ENCODE results near the gene TRIM4.

TRIM4 gene

DNA sequence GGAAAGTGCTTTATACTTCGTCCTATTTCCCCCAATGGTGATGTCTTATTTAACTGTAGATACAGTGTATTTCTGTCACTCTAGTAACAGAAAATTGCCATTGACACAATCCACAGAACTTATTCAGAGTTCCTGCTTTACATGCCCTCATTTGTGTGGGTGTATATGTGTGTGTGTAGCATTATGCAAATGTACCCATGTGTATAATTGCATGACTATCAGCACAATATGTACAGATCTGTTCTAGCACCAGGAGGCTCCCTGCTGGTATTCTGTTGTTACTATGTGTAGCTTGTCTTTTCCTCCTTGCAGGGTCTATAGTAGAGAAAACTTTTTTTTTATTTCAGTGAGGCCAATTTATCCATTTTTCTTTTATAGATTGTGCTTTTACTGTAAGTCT is 75.0 kb downstream of the TRIM4 start:
- Histone ChIP-seq H3K4me1 (no peaks in the 10 kb centered on the region), H3K79me2 (no peaks in the 10 kb centered on the region), H2AFZ (no peak overlapping the region), H3K4me3 (ENCODE audit: low read depth, low read length) (no peak overlapping the region), H3K4me2 (ENCODE audit: low read length) (no peak overlapping the region), H3K27me3 (ENCODE audit: control insufficient read depth, insufficient read depth, low read length) (no peaks in the 10 kb centered on the region), H3K36me3 (ENCODE audit: control insufficient read depth, insufficient read depth, low read length) (no peaks in the 10 kb centered on the region), H3K27ac (no peak overlapping the region), H3K9me3 (ENCODE audit: control insufficient read depth, low read length) (no peaks in the 10 kb centered on the region), H3K9ac (no peak overlapping the region)
- TF ChIP-seq, protein P1, sequence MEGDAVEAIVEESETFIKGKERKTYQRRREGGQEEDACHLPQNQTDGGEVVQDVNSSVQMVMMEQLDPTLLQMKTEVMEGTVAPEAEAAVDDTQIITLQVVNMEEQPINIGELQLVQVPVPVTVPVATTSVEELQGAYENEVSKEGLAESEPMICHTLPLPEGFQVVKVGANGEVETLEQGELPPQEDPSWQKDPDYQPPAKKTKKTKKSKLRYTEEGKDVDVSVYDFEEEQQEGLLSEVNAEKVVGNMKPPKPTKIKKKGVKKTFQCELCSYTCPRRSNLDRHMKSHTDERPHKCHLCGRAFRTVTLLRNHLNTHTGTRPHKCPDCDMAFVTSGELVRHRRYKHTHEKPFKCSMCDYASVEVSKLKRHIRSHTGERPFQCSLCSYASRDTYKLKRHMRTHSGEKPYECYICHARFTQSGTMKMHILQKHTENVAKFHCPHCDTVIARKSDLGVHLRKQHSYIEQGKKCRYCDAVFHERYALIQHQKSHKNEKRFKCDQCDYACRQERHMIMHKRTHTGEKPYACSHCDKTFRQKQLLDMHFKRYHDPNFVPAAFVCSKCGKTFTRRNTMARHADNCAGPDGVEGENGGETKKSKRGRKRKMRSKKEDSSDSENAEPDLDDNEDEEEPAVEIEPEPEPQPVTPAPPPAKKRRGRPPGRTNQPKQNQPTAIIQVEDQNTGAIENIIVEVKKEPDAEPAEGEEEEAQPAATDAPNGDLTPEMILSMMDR (IDR thresholded peaks at IDR 0.05) = no peak

DNA sequence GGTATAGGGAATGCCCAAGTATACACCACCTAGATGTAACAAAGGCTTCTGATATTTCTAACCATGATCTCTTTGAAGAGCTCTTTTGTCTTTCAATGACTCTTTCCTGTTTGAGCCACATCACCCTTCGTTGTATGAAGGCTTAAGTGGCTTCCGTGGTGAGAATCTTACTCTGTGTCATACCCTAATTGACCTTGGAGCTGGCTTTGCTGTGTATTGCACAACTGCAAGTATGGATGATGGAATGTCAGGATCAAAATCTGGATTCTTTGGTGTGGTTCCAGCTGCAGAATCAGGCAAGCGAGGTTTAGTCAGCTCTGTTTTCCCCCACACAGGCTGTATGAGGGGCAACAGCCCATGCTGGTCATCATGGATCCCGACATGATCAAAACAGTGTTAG is 75.5 kb downstream of the TRIM4 start:
- Histone ChIP-seq H3K27me3 (ENCODE audit: control insufficient read depth, insufficient read depth, low read length) (no peaks in the 10 kb centered on the region), H3K4me2 (ENCODE audit: low read length) (no peak overlapping the region), H3K4me3 (ENCODE audit: low read depth, low read length) (no peak overlapping the region), H3K79me2 (no peaks in the 10 kb centered on the region), H3K9ac (no peak overlapping the region), H3K4me1 (no peaks in the 10 kb centered on the region), H3K9me3 (ENCODE audit: control insufficient read depth, low read length) (no peaks in the 10 kb centered on the region), H2AFZ (no peak overlapping the region), H3K27ac (no peak overlapping the region), H3K36me3 (ENCODE audit: control insufficient read depth, insufficient read depth, low read length) (no peaks in the 10 kb centered on the region)
- TF ChIP-seq, protein P1 (IDR thresholded peaks at IDR 0.05) = no peak

DNA sequence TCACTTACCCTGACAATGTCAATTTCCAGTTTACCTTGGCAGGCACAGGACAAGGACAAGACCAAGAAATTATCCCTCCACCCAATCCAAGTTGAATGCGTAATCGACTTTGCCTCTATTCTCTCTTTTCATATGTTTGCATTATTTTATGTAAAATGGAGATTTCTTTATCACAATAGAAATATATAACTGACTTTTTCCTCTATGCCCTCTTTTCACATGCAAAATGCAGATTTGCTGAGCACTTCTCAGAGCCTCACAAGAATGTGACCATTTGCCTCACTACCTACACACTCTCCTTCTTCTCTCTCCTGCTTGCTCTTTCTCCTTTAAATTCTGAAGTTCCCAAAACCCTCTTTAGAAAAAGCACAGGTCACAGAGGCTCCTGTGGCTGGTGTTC is 76.4 kb downstream of the TRIM4 start:
- H3K79me2 ChIP-seq = no peaks in the 10 kb centered on the region
- no peaks in the 10 kb centered on the region for H3K27me3 ChIP-seq (ENCODE audit: control insufficient read depth, insufficient read depth, low read length)
- H3K4me1 ChIP-seq = no peaks in the 10 kb centered on the region
- no peak overlapping the region for H3K27ac ChIP-seq
- TF ChIP-seq, protein P1 (IDR thresholded peaks at IDR 0.05) = no peak
- H3K9me3 ChIP-seq (ENCODE audit: control insufficient read depth, low read length) = no peaks in the 10 kb centered on the region
- H2AFZ ChIP-seq = no peak overlapping the region
- H3K4me3 ChIP-seq (ENCODE audit: low read depth, low read length) = no peak overlapping the region
- H3K36me3 ChIP-seq (ENCODE audit: control insufficient read depth, insufficient read depth, low read length) = no peaks in the 10 kb centered on the region
- H3K9ac ChIP-seq = no peak overlapping the region
- no peak overlapping the region for H3K4me2 ChIP-seq (ENCODE audit: low read length)

All from parathyroid adenoma (tissue), 2 donors.